ENCODE data around the gene KCNMB3.

GRCh38 chr3:179281825-179282224 is 30.9 kb upstream of the KCNMB3 start:
- TF ChIP-seq CTCF (IDR thresholded peaks at IDR 0.05; ENCODE audit: poor library complexity, severe bottlenecking) (no peak), TAF1 (IDR thresholded peaks at IDR 0.05; ENCODE audit: low read depth) (no peak), POLR2AphosphoS5 (IDR thresholded peaks at IDR 0.05) (no peak)

All from neural cell (in vitro differentiated cells).